Keratinocyte (primary cell): ENCODE results near the gene ADORA2B. TPM values are rescaled to one million over a fixed set of nuclear protein-coding genes. Genes with fewer than 3 reads are reported as not detected.
"Not testable (repeated sequence)": the region's sequence is repeated elsewhere in the genome, so short reads cannot be mapped to it uniquely, and the experiment has no call there.

Experiments used
- DNase-seq: peaks from one replicate; pipeline ENCODE4 v3.0.0-alpha.2; 2011; ENCODE audit warnings: low read depth, missing footprints, low spot score
- FAIRE-seq: peaks from 2 replicates; lab custom pipeline; 2011; peaks lifted over from hg19 to GRCh38; lab: Jason Lieb, UNC
- H2AFZ ChIP-seq: 2 replicates; pipeline ENCODE4 v1.6.0; 2012; ENCODE audit warnings: low read length, control low read depth, inconsistent platforms; ENCODE audit not compliant: control insufficient read depth
- H3K27ac ChIP-seq: 2 replicates; pipeline ENCODE4 v1.5.1; 2011; ENCODE audit warnings: low read length; ENCODE audit not compliant: control insufficient read depth, insufficient read depth
- H3K27me3 ChIP-seq: 3 replicates; pipeline ENCODE4 v1.6.0; 2011; ENCODE audit warnings: low read length; ENCODE audit not compliant: control insufficient read depth, insufficient read depth; ENCODE audit errors: extremely low read depth
- H3K36me3 ChIP-seq, 2 experiments: 2 replicates in 1 of 2; 3 replicates in 1 of 2; pipeline ENCODE4 v1.5.1; 2011; ENCODE audit warnings: low read length in 2 of 2, mild to moderate bottlenecking in 1 of 2; ENCODE audit not compliant: control insufficient read depth in 2 of 2, insufficient read depth in 2 of 2; ENCODE audit errors: extremely low read depth in 1 of 2
- H3K4me1 ChIP-seq: 3 replicates; pipeline ENCODE4 v1.5.1; 2011; ENCODE audit warnings: low read length; ENCODE audit not compliant: control insufficient read depth, insufficient read depth; ENCODE audit errors: extremely low read depth
- H3K4me2 ChIP-seq: 3 replicates; pipeline ENCODE4 v1.6.0; 2011; ENCODE audit warnings: low read depth, low read length; ENCODE audit not compliant: control insufficient read depth, insufficient read depth; ENCODE audit errors: extremely low read depth
- H3K4me3 ChIP-seq, 3 experiments: fragments of 200-600 bp in 1 of 3; sonication (generic) in 1 of 3; 2 replicates in 2 of 3; 3 replicates in 1 of 3; pipeline ENCODE4 v1.5.1; 2011 to 2016; ENCODE audit warnings: low read length in 3 of 3, mild to moderate bottlenecking in 3 of 3, control low read depth in 2 of 3, inconsistent platforms in 1 of 3, low read depth in 1 of 3, mixed read lengths in 1 of 3, mixed run types in 1 of 3, moderate library complexity in 1 of 3; ENCODE audit not compliant: control insufficient read depth in 2 of 3, insufficient read depth in 2 of 3; ENCODE audit errors: extremely low read depth in 1 of 3
- H3K79me2 ChIP-seq: 2 replicates; pipeline ENCODE4 v1.6.0; 2012; ENCODE audit warnings: low read length; ENCODE audit not compliant: control insufficient read depth, insufficient read depth
- H3K9ac ChIP-seq: 3 replicates; pipeline ENCODE4 v1.6.0; 2011; ENCODE audit warnings: low read length; ENCODE audit not compliant: control insufficient read depth, insufficient read depth; ENCODE audit errors: extremely low read depth
- H3K9me1 ChIP-seq: 3 replicates; pipeline ENCODE4 v1.6.0; 2011; ENCODE audit warnings: low read length; ENCODE audit not compliant: control insufficient read depth, insufficient read depth; ENCODE audit errors: extremely low read depth
- H3K9me3 ChIP-seq: 2 replicates; pipeline ENCODE4 v1.5.1; 2012; ENCODE audit warnings: low read depth, low read length; ENCODE audit not compliant: control insufficient read depth
- H4K20me1 ChIP-seq: 3 replicates; pipeline ENCODE4 v1.6.0; 2011; ENCODE audit warnings: low read length; ENCODE audit not compliant: control insufficient read depth, insufficient read depth; ENCODE audit errors: extremely low read depth
- EZH2 ChIP-seq: IDR thresholded peaks from one replicate; pipeline ENCODE4 v1.6.1; 2012; ENCODE audit warnings: inconsistent platforms, mild to moderate bottlenecking, low read length, moderate library complexity
- dilution Hi-C: fragments of 300-500 bp; cut with MboI; formaldehyde crosslinking; loops from one replicate; pipeline ENCODE4 v1.7.0; 2020; ENCODE audit warnings: low sequenced_read_pairs; ENCODE audit not compliant: extremely low pct_ligation_motif_present
- polyA plus RNA-seq, 5 experiments: library from polyadenylated mRNA; depleted of rRNA in 3 of 5; stranded (reverse) in 3 of 5; stranded (forward) in 1 of 5; unstranded in 1 of 5; fragments of >200 nt; gene quantifications; 1 replicate in 1 of 5; 2 replicates in 3 of 5; 3 replicates in 1 of 5; pipeline versions ENCODE4 v1.2.1 to v1.2.3, GENCODE V29; 2011 to 2012; ENCODE audit warnings: missing spikeins in 2 of 5, low read depth in 1 of 5, low replicate concordance in 1 of 5
- TF ChIP-seq, protein P1 (sequence below), 3 experiments: IDR thresholded peaks in 1 of 3; conservative IDR thresholded peaks in 1 of 3; optimal IDR thresholded peaks in 1 of 3; 2 replicates in 2 of 3; 3 replicates in 1 of 3; pipeline versions ENCODE3 to v1.5.1; 2011; ENCODE audit warnings: low read length in 3 of 3, mild to moderate bottlenecking in 3 of 3, moderate library complexity in 2 of 3, control low read depth in 1 of 3, inconsistent platforms in 1 of 3; ENCODE audit not compliant: insufficient read depth in 2 of 3; ENCODE audit errors: extremely low read depth in 1 of 3

The ADORA2B gene
- polyA plus RNA-seq, 1 donor (not counting 4 experiments of a cell fraction or from before 2014, with no cell fraction given) = 50.0 TPM

DNA sequence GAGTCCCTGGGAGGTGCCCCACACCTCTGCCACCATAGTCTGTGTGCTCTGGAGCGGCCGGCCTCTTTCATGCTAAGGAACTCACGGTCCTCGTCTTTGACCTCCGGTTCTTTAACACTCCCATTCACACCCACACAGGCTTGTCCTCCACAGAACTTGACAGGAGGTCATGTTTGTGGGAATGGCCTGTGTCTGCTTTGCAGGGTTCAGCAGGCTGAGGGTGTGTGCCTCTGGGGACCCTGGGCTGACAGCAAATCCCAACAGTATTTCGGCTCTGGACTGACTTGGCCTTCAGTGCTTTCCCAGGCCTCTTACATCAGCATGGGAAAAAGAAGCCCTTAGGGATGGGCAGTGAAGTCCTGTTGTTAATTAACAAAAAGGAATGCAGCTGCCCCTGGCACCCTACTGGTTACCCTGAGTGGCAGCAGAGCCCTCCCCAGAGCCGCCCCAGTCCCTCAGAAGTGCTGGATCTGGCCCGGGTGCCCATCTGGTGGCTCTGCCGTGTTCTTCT is 35.4 kb upstream of the ADORA2B start:
- DNase-seq (no peak), FAIRE-seq (no peak)
- no peak overlapping the region for H3K4me2 ChIP-seq
- no peak overlapping the region for H3K27ac ChIP-seq
- no peaks in the 10 kb centered on the region for H3K9me1 ChIP-seq
- H3K9ac ChIP-seq = no peak overlapping the region
- no peaks in the 10 kb centered on the region for H3K4me1 ChIP-seq
- no peaks in the 10 kb centered on the region for H3K36me3 ChIP-seq
- no peak overlapping the region for H2AFZ ChIP-seq
- H3K9me3 ChIP-seq = no peaks in the 10 kb centered on the region
- no peaks in the 10 kb centered on the region for H4K20me1 ChIP-seq
- dilution Hi-C loops = no loop called here
- peaks cover 4% of the 10 kb centered on the region for H3K27me3 ChIP-seq
- H3K4me3 ChIP-seq = no peak overlapping the region
- TF ChIP-seq, protein P1, sequence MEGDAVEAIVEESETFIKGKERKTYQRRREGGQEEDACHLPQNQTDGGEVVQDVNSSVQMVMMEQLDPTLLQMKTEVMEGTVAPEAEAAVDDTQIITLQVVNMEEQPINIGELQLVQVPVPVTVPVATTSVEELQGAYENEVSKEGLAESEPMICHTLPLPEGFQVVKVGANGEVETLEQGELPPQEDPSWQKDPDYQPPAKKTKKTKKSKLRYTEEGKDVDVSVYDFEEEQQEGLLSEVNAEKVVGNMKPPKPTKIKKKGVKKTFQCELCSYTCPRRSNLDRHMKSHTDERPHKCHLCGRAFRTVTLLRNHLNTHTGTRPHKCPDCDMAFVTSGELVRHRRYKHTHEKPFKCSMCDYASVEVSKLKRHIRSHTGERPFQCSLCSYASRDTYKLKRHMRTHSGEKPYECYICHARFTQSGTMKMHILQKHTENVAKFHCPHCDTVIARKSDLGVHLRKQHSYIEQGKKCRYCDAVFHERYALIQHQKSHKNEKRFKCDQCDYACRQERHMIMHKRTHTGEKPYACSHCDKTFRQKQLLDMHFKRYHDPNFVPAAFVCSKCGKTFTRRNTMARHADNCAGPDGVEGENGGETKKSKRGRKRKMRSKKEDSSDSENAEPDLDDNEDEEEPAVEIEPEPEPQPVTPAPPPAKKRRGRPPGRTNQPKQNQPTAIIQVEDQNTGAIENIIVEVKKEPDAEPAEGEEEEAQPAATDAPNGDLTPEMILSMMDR (optimal IDR thresholded peaks at IDR 0.05 in 1 of 3, IDR thresholded peaks at IDR 0.05 in 1 of 3, conservative IDR thresholded peaks at IDR 0.05 in 1 of 3; ENCODE audit: extremely low read depth in 1 of 3, insufficient read depth in 2 of 3, low read length in 3 of 3) = no peak
- no peak for TF ChIP-seq EZH2
- no peaks in the 10 kb centered on the region for H3K79me2 ChIP-seq

DNA sequence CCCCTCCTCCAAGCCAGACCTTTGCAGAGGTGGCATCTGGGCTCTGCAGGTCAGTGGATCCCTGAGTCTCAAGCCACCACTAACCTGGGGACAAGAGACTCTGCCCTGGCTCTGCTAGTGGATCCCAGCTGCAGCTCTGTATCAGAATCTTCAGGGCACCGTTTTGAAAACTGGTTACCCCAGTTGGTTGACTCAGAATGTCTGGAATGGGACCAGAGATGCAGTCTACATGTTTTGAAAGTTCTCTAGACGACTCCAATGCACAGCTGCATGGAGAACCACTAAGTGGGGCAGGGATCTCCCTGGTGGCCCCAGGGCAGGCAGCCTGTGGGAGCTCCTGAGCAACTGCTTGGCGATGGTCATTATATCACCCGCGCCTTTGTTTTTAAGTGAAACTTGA is 34.1 kb upstream of the ADORA2B start:
- no peak overlapping the region for H3K4me3 ChIP-seq
- no peak for DNase-seq
- peak overlapping the region; percentile 30 for H3K4me2 ChIP-seq
- H3K27ac ChIP-seq = no peak overlapping the region
- H2AFZ ChIP-seq = no peak overlapping the region
- H3K9me1 ChIP-seq = no peaks in the 10 kb centered on the region
- no peak for TF ChIP-seq EZH2
- TF ChIP-seq, protein P1 (optimal IDR thresholded peaks at IDR 0.05 in 1 of 3, IDR thresholded peaks at IDR 0.05 in 1 of 3, conservative IDR thresholded peaks at IDR 0.05 in 1 of 3; ENCODE audit: extremely low read depth in 1 of 3, insufficient read depth in 2 of 3, low read length in 3 of 3) = no peak
- no peaks in the 10 kb centered on the region for H3K9me3 ChIP-seq
- no peaks in the 10 kb centered on the region for H3K4me1 ChIP-seq
- dilution Hi-C loops = no loop called here
- no peaks in the 10 kb centered on the region for H3K36me3 ChIP-seq
- peaks cover 4% of the 10 kb centered on the region for H3K27me3 ChIP-seq
- no peaks in the 10 kb centered on the region for H4K20me1 ChIP-seq
- H3K9ac ChIP-seq = no peak overlapping the region
- H3K79me2 ChIP-seq = no peaks in the 10 kb centered on the region
- no peak for FAIRE-seq

DNA sequence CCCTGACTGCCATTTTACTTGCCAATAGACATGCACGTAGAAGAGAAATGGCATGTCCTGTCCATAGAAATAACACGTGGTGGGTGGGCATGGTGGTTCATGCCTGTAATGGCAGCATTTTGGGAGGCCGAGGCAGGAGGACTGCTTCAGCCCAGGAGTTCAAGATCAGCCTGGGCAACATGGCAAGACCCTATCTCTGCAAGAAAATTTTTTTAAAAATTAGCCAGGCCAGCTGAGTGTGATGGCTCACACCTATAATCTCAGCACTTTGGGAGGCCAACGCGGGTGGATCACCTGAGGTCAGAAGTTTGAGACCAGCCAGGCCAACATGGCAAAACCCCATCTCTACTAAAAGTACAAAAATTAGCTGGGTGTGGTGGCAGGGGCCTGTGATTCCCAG is 33.2 kb upstream of the ADORA2B start:
- DNase-seq, H3K9ac ChIP-seq, H3K79me2 ChIP-seq, H3K36me3 ChIP-seq, H3K4me1 ChIP-seq, H2AFZ ChIP-seq, H4K20me1 ChIP-seq, H3K9me3 ChIP-seq, dilution Hi-C loops, H3K4me2 ChIP-seq, H3K27ac ChIP-seq, H3K9me1 ChIP-seq, H3K4me3 ChIP-seq, H3K27me3 ChIP-seq, FAIRE-seq: not testable (repeated sequence)
